ENCODE measurements around the gene FRMD5.

FRMD5 gene

DNA sequence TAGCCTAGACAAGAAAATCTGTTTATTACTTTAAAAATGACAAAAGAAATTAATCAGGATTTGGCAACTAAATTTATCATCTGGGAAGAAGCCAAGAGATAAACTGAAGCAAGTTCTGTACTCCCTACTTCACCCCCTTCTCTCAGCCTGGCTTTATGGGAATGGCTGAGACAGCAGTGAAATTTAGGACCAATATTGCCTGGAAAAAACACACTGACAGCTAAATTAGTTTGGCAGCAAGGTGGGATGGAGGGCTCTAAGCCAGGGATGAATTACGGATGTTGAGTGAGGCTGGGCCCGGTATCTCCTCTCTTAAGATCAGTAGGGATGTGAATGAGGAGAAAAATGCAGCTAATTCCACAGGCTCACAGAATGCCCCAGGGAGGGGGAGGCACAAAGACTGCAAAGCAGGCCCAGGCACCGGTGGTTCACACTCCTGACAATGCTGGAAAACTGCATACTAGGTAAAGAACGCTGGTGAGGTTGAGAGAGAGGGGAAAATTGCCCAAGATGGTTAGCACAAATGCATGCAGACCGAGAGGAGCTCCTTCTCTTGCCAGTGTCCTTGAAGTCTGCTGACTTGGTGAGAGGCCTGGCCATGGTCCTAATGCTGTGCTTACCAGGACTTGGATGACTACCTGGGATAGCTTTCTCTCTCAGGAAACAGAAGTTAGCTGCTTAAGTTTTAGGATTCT lies 279.3 kb downstream of the FRMD5 start:
- Histone ChIP-seq H3K27ac (ENCODE audit: low read depth, low read length) (no peak overlapping the region), H3K36me3 (ENCODE audit: low read length) (no peaks in the 10 kb centered on the region), H3K9me3 (ENCODE audit: insufficient read depth, low read length) (no peaks in the 10 kb centered on the region), H3K9me2 (replicated peaks; ENCODE audit: insufficient read depth, low read length) (no peaks in the 10 kb centered on the region), H3K4me2 (ENCODE audit: low read depth, low read length, poor library complexity, severe bottlenecking) (no peak overlapping the region), H3F3A (ENCODE audit: insufficient read depth) (no peaks in the 10 kb centered on the region), H3K9ac (ENCODE audit: low read length) (no peak overlapping the region), H3K27me3 (ENCODE audit: low read length) (no peaks in the 10 kb centered on the region), H4K20me1 (ENCODE audit: low read depth, low read length) (no peaks in the 10 kb centered on the region), H3K79me2 (ENCODE audit: insufficient read depth, low read length) (no peaks in the 10 kb centered on the region), H3K4me3 (ENCODE audit: insufficient read depth, low read length, poor library complexity, severe bottlenecking) (no peak overlapping the region), H2AFZ (ENCODE audit: low read depth, low read length, severe bottlenecking) (no peak overlapping the region)
- TF ChIP-seq, protein P1, sequence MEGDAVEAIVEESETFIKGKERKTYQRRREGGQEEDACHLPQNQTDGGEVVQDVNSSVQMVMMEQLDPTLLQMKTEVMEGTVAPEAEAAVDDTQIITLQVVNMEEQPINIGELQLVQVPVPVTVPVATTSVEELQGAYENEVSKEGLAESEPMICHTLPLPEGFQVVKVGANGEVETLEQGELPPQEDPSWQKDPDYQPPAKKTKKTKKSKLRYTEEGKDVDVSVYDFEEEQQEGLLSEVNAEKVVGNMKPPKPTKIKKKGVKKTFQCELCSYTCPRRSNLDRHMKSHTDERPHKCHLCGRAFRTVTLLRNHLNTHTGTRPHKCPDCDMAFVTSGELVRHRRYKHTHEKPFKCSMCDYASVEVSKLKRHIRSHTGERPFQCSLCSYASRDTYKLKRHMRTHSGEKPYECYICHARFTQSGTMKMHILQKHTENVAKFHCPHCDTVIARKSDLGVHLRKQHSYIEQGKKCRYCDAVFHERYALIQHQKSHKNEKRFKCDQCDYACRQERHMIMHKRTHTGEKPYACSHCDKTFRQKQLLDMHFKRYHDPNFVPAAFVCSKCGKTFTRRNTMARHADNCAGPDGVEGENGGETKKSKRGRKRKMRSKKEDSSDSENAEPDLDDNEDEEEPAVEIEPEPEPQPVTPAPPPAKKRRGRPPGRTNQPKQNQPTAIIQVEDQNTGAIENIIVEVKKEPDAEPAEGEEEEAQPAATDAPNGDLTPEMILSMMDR (IDR thresholded peaks at IDR 0.05; ENCODE audit: insufficient read depth, low read length, poor library complexity, severe bottlenecking), result no peak
- TF ChIP-seq EZH2phosphoT487 (conservative IDR thresholded peaks at IDR 0.05; ENCODE audit: low read length), result no peak

DNA sequence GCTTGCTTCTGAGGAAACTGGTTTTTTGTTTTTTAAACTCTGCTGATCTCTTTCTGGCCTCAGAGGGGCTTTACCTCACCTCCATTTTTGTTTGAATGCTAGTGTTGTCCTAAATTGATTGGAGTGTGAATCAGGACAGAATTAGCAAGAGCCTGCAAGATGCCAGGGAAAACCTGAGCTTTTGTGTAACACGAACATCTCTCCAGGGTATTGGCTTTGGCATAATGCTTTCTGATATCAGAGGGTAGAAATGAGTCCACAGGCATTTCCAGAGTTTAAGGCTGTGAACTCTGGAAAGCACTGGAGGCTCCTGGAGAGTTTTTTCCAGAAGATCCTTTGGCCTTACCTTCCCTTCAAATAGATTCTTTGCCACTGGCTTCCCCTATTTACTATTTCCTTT lies 281.1 kb downstream of the FRMD5 start:
- Histone ChIP-seq H4K20me1 (ENCODE audit: low read depth, low read length) (no peaks in the 10 kb centered on the region), H3F3A (ENCODE audit: insufficient read depth) (no peaks in the 10 kb centered on the region), H3K4me3 (ENCODE audit: insufficient read depth, low read length, poor library complexity, severe bottlenecking) (no peak overlapping the region), H3K36me3 (ENCODE audit: low read length) (no peaks in the 10 kb centered on the region), H3K9ac (ENCODE audit: low read length) (no peak overlapping the region), H3K9me3 (ENCODE audit: insufficient read depth, low read length) (no peaks in the 10 kb centered on the region), H2AFZ (ENCODE audit: low read depth, low read length, severe bottlenecking) (no peak overlapping the region), H3K79me2 (ENCODE audit: insufficient read depth, low read length) (no peaks in the 10 kb centered on the region), H3K27me3 (ENCODE audit: low read length) (no peaks in the 10 kb centered on the region), H3K4me2 (ENCODE audit: low read depth, low read length, poor library complexity, severe bottlenecking) (no peak overlapping the region), H3K9me2 (replicated peaks; ENCODE audit: insufficient read depth, low read length) (no peaks in the 10 kb centered on the region), H3K27ac (ENCODE audit: low read depth, low read length) (no peak overlapping the region)
- TF ChIP-seq, protein P1 (IDR thresholded peaks at IDR 0.05; ENCODE audit: insufficient read depth, low read length, poor library complexity, severe bottlenecking), result no peak
- TF ChIP-seq EZH2phosphoT487 (conservative IDR thresholded peaks at IDR 0.05; ENCODE audit: low read length), result no peak

DNA sequence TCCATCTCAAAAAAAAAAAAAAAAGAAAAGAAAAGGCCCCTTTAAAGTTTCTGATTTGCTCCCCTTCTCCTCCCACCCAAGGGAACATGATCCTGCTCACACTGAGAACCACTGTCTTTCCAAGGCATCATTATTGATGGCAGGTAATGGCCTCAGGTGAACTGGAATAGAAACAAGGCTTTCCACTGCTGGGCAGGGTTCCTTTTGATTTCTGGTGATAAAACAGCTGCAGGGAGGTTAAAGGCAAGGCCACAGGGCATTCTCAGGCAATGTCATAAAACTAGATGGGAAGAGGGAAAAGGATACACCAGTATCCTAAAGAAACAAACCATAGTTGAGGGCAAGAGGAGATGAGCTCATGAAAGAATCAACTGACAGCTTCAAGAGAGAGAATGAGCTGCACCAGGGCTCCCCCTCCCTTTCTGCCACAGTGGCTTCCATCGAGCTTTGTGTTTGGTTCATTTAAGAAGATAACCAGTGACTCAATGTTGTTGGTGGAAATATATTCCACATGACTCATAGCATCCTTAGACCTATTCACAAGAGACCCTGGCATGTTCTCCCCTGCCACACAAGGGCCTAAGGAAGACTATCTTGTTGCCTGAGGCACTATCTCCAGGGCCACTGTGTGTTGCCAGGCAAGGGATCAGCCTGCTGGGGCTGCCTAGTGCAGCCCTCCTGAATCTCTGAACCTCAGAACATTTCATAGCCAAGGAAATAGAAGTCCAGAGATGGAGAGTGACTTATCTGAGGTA lies 281.9 kb downstream of the FRMD5 start:
- H3K36me3 ChIP-seq (ENCODE audit: low read length), result no peaks in the 10 kb centered on the region
- no peaks in the 10 kb centered on the region for H3F3A ChIP-seq (ENCODE audit: insufficient read depth)
- H3K4me2 ChIP-seq (ENCODE audit: low read depth, low read length, poor library complexity, severe bottlenecking), result no peak overlapping the region
- no peak overlapping the region for H2AFZ ChIP-seq (ENCODE audit: low read depth, low read length, severe bottlenecking)
- no peaks in the 10 kb centered on the region for H3K79me2 ChIP-seq (ENCODE audit: insufficient read depth, low read length)
- H4K20me1 ChIP-seq (ENCODE audit: low read depth, low read length), result no peaks in the 10 kb centered on the region
- no peaks in the 10 kb centered on the region for H3K27me3 ChIP-seq (ENCODE audit: low read length)
- H3K9me2 ChIP-seq (replicated peaks; ENCODE audit: insufficient read depth, low read length), result no peaks in the 10 kb centered on the region
- TF ChIP-seq, protein P1 (IDR thresholded peaks at IDR 0.05; ENCODE audit: insufficient read depth, low read length, poor library complexity, severe bottlenecking), result no peak
- no peak for TF ChIP-seq EZH2phosphoT487 (conservative IDR thresholded peaks at IDR 0.05; ENCODE audit: low read length)
- no peak overlapping the region for H3K27ac ChIP-seq (ENCODE audit: low read depth, low read length)
- no peaks in the 10 kb centered on the region for H3K9me3 ChIP-seq (ENCODE audit: insufficient read depth, low read length)
- no peak overlapping the region for H3K9ac ChIP-seq (ENCODE audit: low read length)
- H3K4me3 ChIP-seq (ENCODE audit: insufficient read depth, low read length, poor library complexity, severe bottlenecking), result no peak overlapping the region
